IPS DF 6.9 (cell line): Measurements from ENCODE around the gene NPIPB4.
"Not testable (repeated sequence)": the region's sequence is repeated elsewhere in the genome, so short reads cannot be mapped to it uniquely, and the experiment has no call there.

Experiments
- DNase-seq: peaks from one replicate; pipeline ENCODE4 v3.0.0-alpha.2; 2013; ENCODE audit warnings: low read depth, low spot score
- H3K27ac ChIP-seq: one replicate; pipeline ENCODE4 v1.5.1; 2013; ENCODE audit warnings: low read length, control low read depth
- H3K27me3 ChIP-seq: 2 replicates; pipeline ENCODE4 v1.6.1; 2013; ENCODE audit warnings: mild to moderate bottlenecking, low read length; ENCODE audit not compliant: control insufficient read depth, insufficient read depth
- H3K36me3 ChIP-seq: 2 replicates; pipeline ENCODE4 v1.6.1; 2013; ENCODE audit warnings: low read length; ENCODE audit not compliant: control insufficient read depth, insufficient read depth
- H3K4me1 ChIP-seq: 2 replicates; pipeline ENCODE4 v1.6.1; 2013; ENCODE audit warnings: low read length; ENCODE audit not compliant: control insufficient read depth, insufficient read depth
- H3K4me3 ChIP-seq: 2 replicates; pipeline ENCODE4 v1.5.1; 2013; ENCODE audit warnings: mild to moderate bottlenecking, low read length
- H3K9me3 ChIP-seq: 2 replicates; pipeline ENCODE4 v1.6.1; 2013; ENCODE audit warnings: low read length, inconsistent platforms; ENCODE audit not compliant: control insufficient read depth, insufficient read depth
- WGBS: extraction: QIAGEN DNeasy Blood & Tissue Kit; methylation state at CpG from one replicate; pipeline ENCODE4 v1.1.7; 2013; ENCODE audit warnings: mixed read lengths, missing lambda C conversion rate; ENCODE audit not compliant: insufficient read length, insufficient coverage; 5-methylcytosine and 5-hydroxymethylcytosine counted together

The NPIPB4 gene

DNA sequence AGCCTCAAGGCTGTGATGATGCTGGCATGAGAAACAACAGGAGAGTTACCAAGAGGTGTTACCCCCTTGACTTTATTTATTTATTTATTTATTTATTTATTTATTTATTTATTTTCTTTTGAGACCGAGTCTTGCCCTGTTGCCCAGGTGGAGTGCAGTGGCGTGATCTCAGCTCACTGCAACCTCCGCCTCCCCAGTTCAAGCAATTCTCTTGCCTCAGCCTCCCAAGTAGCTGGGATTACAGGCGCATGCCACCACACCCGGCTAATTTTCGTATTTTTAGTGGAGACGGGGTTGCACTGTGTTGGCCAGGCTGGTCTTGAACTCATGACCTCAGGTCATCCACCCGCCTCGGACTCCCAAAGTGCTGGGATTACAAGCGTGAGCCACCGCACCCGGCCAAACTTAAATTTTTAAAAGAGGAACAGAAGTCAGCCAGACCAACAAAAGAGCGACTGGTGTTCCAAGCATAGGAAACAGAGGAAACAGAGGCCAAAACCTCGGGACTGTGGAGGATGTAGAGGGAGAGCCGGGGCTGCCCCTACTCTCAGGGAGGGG is 36.6 kb downstream of the NPIPB4 start:
- H3K27ac ChIP-seq, result not testable (repeated sequence)

DNA sequence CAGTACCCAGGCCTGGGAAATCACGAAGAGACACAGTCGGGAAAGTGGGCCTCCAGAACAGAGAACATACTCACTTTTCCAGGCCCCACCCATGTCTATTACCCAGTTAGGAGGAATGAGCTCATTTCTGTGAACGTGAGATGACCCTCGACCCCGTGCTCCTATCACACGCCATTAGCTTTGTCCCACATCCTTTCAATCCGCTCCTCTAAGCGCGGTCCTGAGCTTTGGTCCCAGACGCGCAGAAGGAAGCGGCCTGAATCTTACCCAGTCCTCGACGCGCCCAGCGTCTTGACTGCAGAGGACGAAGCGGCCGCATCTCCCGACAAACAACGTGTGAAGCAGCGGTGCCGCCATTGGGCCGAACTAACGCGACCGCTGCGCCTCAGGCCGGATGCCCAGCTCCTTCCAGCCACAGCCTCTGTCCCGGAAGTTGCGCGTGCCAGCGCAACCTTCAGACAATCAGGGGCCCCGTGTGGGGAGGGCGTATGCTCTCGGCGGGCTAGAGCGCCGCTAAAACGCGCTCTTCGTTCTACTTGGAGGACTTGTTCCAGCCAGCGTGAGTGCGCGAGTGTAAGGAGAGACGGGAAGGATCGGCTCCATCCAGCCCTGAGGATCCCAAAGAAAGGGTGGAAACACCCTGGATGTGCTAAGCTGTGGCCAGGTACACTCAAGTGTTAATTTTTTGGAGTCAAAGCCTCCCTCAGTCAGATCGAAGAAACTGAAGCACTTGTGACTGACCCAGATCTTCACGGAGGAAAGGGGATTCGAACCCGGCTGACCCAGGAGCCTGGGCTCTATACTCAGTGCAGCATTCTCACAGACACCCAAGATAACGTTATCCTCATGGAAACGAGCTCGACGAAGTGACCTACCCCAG is 37.3 kb downstream of the NPIPB4 start:
- no CpG with 5 or more reads among the region's 55 CpGs for WGBS
- not testable (repeated sequence) for H3K27ac ChIP-seq, H3K27me3 ChIP-seq, H3K4me1 ChIP-seq, H3K36me3 ChIP-seq, H3K9me3 ChIP-seq
- H3K4me3 ChIP-seq, result peak overlapping the region; percentile 82
- DNase-seq, result peak; percentile 31

More for the DNA sequence above, 36.6 kb downstream of the NPIPB4 start:
- not testable (repeated sequence) for DNase-seq, H3K4me1 ChIP-seq, H3K27me3 ChIP-seq, H3K9me3 ChIP-seq, H3K36me3 ChIP-seq
- no CpG with 5 or more reads among the region's 15 CpGs for WGBS
- H3K4me3 ChIP-seq, result peak overlapping the region; percentile 82; the same call in 1 of the 2 replicates

DNA sequence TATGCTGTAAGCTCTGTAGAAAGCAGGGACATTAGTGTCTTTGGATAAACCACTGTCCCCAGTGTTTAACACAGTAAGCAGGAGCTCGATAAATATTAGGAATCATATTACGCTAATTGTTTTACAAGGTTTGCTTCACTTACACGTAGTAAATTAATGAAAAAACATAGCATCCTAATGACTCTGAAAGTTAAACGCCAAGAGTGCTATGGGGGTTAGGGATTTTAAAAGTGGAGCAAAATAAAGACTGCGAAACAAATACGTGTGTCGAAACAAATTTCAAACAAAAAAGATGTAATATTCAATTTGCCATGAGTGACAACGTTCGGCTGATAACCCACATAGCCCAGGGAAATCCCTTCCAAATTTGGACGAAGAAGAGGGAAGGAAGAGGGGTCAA is 37.9 kb downstream of the NPIPB4 start:
- H3K4me3 ChIP-seq, result peak overlapping the region; percentile 82; the same call in 1 of the 2 replicates
- H3K36me3 ChIP-seq, H3K27me3 ChIP-seq, H3K27ac ChIP-seq, H3K9me3 ChIP-seq, H3K4me1 ChIP-seq, DNase-seq: not testable (repeated sequence)
- WGBS, result no CpG with 5 or more reads among the region's 10 CpGs

DNA sequence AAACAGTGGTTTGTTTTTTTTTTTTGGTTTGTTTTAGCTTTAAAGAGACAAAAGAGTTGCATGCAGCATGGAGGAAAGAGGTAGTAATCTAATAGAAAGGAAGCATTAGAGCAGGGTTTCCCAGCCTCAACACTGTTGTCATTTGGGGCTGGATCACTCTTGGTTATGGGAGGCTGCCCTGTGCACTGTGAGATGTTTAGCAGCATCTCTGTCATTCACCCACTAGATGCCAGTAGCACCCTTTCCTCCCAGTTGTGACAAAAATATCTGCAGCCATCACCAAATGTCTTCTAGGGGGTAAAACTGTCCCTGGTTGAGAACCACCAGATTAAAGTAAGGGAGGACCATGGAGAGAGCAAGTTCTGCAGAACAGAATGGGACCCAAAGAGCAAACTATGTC is 40.5 kb downstream of the NPIPB4 start:
- not testable (repeated sequence) for H3K36me3 ChIP-seq, H3K4me3 ChIP-seq, DNase-seq, H3K27me3 ChIP-seq, H3K4me1 ChIP-seq, H3K9me3 ChIP-seq, H3K27ac ChIP-seq

DNA sequence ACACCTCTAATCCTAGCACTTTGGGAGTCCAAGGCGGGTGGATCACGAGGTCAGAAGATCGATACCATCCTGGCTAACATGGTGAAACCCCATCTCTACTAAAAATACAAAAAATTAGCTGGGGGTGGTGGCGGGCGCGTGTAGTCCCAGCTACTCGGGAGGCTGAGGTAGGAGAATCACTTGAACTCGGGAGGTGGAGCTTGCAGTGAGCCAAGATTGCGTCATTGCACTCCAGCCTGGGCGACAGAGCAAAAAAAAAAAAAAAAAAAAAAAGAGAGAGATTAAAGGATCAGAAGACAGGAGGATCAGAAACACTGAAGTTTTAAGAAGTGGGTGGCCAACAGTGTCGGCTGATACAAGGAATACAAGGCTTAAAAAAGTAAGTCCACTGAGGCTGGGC is 41.9 kb downstream of the NPIPB4 start:
- not testable (repeated sequence) for H3K9me3 ChIP-seq, H3K27ac ChIP-seq, H3K27me3 ChIP-seq, DNase-seq, H3K4me3 ChIP-seq, H3K4me1 ChIP-seq, H3K36me3 ChIP-seq
- WGBS, result no CpG with 5 or more reads among the region's 11 CpGs

DNA sequence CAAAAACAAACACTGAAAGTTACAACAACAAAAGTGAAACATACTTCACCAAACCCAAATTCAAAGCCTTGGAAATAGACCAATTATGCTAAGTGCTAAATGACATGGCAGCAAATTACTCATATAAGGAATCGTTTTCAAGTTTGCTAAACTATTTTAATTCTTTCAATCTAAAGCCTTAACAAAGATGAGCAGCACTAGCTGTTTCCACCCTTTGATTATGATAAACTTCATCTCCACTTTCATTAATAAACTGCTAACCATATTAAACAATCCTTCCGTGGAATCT is 55.2 kb downstream of the NPIPB4 start:
- no CpG with 5 or more reads among the region's 2 CpGs for WGBS
- not testable (repeated sequence) for H3K27ac ChIP-seq, H3K4me1 ChIP-seq, H3K4me3 ChIP-seq, DNase-seq, H3K36me3 ChIP-seq, H3K9me3 ChIP-seq, H3K27me3 ChIP-seq

DNA sequence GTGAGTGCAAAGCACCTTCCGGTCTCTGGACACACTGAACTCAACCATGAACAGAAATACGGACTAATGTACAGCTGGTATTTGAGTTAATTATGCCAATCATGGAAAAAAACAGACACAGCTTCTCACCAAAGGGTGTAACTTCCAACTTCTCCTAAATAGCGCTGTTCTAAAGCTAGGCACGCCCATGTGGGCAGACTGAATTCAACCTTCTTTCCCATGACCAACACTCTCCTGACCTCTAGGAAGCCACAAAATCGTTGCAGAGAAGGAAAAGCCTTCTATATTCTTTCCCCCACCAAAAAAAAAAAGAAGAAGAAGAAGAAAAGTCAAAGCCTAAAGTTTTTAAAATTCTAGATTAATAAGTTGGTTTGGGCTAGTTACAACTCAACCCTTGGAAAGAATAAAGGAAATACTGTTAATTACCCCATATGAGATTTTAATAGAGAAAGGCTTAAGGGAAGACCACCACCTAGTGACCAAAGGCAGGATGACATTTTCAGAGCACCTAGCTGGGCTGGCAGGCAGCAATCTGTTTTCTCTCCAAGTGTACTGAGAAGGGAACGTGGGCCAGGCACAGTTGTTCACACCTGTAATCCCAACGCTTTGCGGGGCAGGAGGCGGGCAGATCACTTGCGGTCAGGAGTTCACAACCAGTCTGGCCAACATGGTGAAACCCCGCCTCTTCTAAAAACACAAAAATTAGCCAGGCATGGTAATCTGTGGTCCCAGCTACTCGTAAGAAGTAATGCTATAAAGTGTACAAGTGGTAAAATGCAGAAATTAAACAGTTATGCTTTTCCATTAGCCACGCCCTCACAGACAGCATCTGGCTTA is 55.8 kb downstream of the NPIPB4 start:
- H3K27ac ChIP-seq, H3K4me1 ChIP-seq, H3K9me3 ChIP-seq, H3K27me3 ChIP-seq, DNase-seq, H3K36me3 ChIP-seq, H3K4me3 ChIP-seq: not testable (repeated sequence)
- WGBS, result no CpG with 5 or more reads among the region's 13 CpGs

DNA sequence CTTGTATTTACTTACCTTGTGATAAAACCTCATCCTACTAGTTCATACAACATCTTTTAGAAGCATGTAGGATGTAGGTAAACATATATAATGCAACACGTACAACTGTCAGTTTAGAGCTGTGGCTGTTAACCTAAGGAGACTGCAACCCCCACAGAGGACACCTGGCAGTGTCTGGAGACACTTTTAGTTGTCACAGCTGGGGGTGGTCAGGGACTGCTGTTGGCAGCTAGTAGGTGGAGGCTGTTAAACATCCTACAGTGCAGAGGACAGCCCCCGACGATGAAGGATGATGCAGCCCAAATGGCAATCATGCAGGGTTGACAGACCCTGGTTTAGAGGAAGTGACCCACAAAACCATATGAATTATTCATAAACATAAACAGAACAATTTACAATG is 59.0 kb downstream of the NPIPB4 start:
- not testable (repeated sequence) for H3K9me3 ChIP-seq, H3K36me3 ChIP-seq, H3K27me3 ChIP-seq, H3K27ac ChIP-seq, H3K4me3 ChIP-seq, DNase-seq, H3K4me1 ChIP-seq
- no CpG with 5 or more reads among the region's 3 CpGs for WGBS

DNA sequence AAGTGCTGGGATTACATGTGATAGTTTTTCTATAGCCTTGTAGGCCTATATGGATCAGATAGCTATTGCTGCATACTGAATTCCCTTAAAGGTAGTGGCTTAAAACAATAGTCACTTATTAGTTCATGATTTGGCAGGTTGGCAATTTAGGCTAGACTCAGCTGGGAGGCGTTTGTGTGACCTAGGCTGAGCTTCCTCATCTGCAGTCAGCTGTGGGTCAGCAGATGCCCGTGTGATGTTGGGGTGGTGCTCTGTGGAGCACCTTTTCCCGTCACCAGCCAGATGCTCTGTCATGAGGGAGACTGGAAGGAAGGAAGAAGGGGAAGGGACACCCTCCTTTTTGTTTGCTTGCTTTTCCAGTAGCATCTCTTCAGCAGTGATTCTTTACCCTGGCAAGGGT is 64.2 kb downstream of the NPIPB4 start:
- H3K9me3 ChIP-seq, H3K27me3 ChIP-seq, DNase-seq, H3K4me3 ChIP-seq, H3K27ac ChIP-seq, H3K4me1 ChIP-seq, H3K36me3 ChIP-seq: not testable (repeated sequence)
- WGBS, result no CpG with 5 or more reads among the region's 3 CpGs

DNA sequence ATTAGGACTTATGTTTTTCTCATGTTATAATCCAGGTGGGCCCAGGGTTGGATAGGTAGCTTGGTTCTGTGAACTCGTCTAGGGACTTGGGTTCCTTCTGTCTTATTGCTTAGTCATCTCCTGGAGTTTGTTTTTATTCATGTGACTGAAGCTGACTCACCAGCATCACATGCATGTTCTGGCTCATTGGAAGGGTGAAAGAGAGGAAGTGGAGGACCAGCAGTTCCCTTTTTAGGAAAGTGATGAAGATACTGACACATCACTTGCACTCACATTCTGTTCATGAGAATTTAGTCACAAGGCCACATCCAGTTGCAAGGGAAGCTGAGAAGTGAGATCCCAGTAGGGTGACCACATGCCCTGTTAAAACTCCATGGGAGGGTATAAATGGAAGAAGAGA is 67.0 kb downstream of the NPIPB4 start:
- H3K4me1 ChIP-seq, H3K36me3 ChIP-seq, DNase-seq, H3K4me3 ChIP-seq, H3K9me3 ChIP-seq, H3K27me3 ChIP-seq, H3K27ac ChIP-seq: not testable (repeated sequence)
- WGBS, result no CpG with 5 or more reads among the region's 1 CpG
